ENCODE results near the gene CDK6. TPM values are rescaled to one million over a fixed set of nuclear protein-coding genes. Genes with fewer than 3 reads are reported as not detected.

The CDK6 gene
- total and polyA plus RNA-seq, 5 experiments from 2014 or later = 10.1 to 29.4 (median 12.9) TPM

DNA sequence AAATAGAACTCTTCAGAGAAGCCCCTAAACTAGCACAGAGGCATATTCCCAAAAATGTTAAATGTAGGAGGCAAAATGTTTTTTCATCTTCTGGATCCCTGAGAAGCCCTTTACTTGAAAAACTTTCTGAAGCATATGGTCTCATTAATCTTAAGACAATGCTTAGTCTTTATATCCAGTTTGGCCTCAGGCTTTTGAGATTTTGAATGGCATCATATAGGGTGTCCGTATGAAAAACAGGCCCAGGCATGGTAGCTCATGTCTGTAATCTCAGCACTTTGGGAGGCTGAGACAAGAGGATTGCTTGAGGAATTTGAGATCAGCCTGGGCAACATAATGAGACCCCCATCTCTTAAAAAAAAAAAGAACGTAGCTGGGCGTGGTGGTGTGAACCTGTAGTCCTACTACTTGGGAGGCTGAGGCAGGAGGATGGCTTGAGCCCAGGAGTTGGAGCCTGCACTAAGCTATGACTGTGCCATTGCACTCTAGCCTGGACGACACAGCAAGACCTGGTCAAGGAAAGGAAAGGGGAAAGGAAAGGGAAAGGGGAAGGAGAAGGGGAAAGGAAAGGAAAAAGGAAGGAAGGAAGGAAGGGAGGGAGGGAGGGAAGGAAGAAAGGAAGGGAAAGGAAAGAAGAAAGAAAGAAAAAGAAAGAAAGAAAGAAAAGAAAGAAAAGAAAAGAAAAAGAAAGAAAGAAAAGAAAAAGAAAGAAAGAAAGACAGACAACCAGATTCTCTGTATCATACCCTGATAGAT, 119.4 kb downstream of the CDK6 start:
- H3K36me3 Mint-ChIP-seq = peaks cover 0 to 7% (median 0%) of the 10 kb centered on the region in 3 donors

GRCh38 chr7:92715963-92716362, 120.4 kb downstream of the CDK6 start:
- Mint-ChIP-seq H3K27ac (peak overlapping the region in 2 of 10 donors; percentile 28 to 33), H3K4me1 (peaks cover 17 to 38% (median 28%) of the 10 kb centered on the region in 4 donors), H3K4me3 (no peak overlapping the region), H3K9me3 (no peaks in the 10 kb centered on the region), H3K36me3 (peaks cover 0 to 9% (median 0%) of the 10 kb centered on the region in 3 donors), H3K27me3 (no peaks in the 10 kb centered on the region)
- POLR2A ChIA-PET = no interaction called here
- DNase-seq = no peak
- no peak for ATAC-seq

More for the DNA sequence above, 119.4 kb downstream of the CDK6 start:
- POLR2A ChIA-PET = no interaction called here
- no peak for ATAC-seq
- peak overlapping the region; percentile 77 to 96 (median 93) for H3K4me3 Mint-ChIP-seq
- H3K9me3 Mint-ChIP-seq = no peaks in the 10 kb centered on the region
- peak overlapping the region in 8 of 10 donors; percentile 47 to 98 (median 96) for H3K27ac Mint-ChIP-seq
- peaks cover 17 to 40% (median 28%) of the 10 kb centered on the region in 4 donors for H3K4me1 Mint-ChIP-seq
- no peak for DNase-seq
- H3K27me3 Mint-ChIP-seq = no peaks in the 10 kb centered on the region

DNA sequence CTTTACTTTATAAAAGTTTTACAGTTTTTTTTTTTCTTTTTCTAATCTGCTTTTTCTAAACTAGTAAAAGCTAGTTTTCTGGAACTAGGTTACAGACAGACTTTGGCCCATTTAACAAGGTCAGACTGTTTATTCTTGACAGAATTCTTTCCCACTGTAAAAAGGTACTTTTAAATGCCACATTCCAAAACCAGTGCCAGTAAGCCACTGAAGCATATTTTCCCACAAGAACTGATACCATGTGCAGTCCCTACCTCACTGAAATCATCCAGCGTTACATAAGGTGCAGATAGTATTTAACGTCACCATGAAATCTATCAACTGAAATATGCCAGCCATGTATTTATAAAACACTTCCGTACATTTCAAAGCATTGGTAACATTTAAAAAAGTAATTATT, 121.6 kb downstream of the CDK6 start:
- Mint-ChIP-seq H3K4me1 (peaks cover 17 to 33% (median 24%) of the 10 kb centered on the region in 4 donors), H3K4me3 (no peak overlapping the region), H3K27ac (no peak overlapping the region), H3K36me3 (peaks cover 0 to 13% (median 4%) of the 10 kb centered on the region in 3 donors), H3K9me3 (no peaks in the 10 kb centered on the region), H3K27me3 (peaks cover 0 to 1% (median 0%) of the 10 kb centered on the region in 5 donors)
- DNase-seq = no peak
- no peak for ATAC-seq
- POLR2A ChIA-PET = no interaction called here

DNA sequence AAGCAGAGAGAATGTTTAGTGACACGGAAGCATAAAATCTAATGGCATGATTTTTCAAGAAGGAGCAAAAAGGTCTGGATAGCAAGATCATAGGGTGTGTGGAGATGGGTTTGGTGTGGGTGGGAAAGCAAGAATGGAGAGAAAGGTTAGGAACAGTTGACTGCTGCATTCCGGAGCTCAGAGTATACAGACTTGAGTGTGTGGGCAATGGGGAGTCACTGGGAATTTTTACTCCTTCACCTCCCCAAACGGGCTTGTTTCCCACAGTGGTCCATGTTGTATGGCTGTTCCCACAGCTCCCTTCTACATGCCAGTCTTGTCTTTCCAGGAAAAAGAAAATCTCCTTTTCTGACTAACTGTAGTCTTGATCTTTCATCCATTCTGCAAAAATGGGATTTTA, 122.1 kb downstream of the CDK6 start:
- DNase-seq (no peak), ATAC-seq (no peak)
- Mint-ChIP-seq H3K4me3 (no peak overlapping the region), H3K27me3 (peaks cover 0 to 1% (median 0%) of the 10 kb centered on the region in 5 donors), H3K4me1 (peaks cover 16 to 29% (median 20%) of the 10 kb centered on the region in 4 donors), H3K27ac (peak overlapping the region in 4 of 10 donors; percentile 16 to 64 (median 38)), H3K36me3 (peaks cover 0 to 13% (median 4%) of the 10 kb centered on the region in 3 donors), H3K9me3 (no peaks in the 10 kb centered on the region)
- POLR2A ChIA-PET = no interaction called here

- POLR2A ChIA-PET = no interaction called here
- no peak overlapping the region for H3K4me3 Mint-ChIP-seq
- H3K9me3 Mint-ChIP-seq = no peaks in the 10 kb centered on the region
- peak overlapping the region in 1 of 10 donors; percentile 5 for H3K27ac Mint-ChIP-seq
- peaks cover 0 to 1% (median 0%) of the 10 kb centered on the region in 5 donors for H3K27me3 Mint-ChIP-seq
- H3K36me3 Mint-ChIP-seq = peaks cover 0 to 21% (median 7%) of the 10 kb centered on the region in 3 donors
- no peak for ATAC-seq
- peaks cover 0 to 8% (median 4%) of the 10 kb centered on the region in 4 donors for H3K4me1 Mint-ChIP-seq
- DNase-seq = no peak
Measured at GRCh38 chr7:92709912-92710311, 126.5 kb downstream of the CDK6 start.

- peaks cover 0 to 1% (median 0%) of the 10 kb centered on the region in 5 donors for H3K27me3 Mint-ChIP-seq
- POLR2A ChIA-PET = no interaction called here
- peaks cover 0 to 19% (median 7%) of the 10 kb centered on the region in 3 donors for H3K36me3 Mint-ChIP-seq
- H3K4me3 Mint-ChIP-seq = no peak overlapping the region
- peak overlapping the region in 2 of 10 donors; percentile 18 to 43 for H3K27ac Mint-ChIP-seq
- peaks cover 0 to 8% (median 3%) of the 10 kb centered on the region in 4 donors for H3K4me1 Mint-ChIP-seq
- no peaks in the 10 kb centered on the region for H3K9me3 Mint-ChIP-seq
- DNase-seq = no peak
- ATAC-seq = no peak
Measured at GRCh38 chr7:92709150-92709549, 127.2 kb downstream of the CDK6 start.

DNA sequence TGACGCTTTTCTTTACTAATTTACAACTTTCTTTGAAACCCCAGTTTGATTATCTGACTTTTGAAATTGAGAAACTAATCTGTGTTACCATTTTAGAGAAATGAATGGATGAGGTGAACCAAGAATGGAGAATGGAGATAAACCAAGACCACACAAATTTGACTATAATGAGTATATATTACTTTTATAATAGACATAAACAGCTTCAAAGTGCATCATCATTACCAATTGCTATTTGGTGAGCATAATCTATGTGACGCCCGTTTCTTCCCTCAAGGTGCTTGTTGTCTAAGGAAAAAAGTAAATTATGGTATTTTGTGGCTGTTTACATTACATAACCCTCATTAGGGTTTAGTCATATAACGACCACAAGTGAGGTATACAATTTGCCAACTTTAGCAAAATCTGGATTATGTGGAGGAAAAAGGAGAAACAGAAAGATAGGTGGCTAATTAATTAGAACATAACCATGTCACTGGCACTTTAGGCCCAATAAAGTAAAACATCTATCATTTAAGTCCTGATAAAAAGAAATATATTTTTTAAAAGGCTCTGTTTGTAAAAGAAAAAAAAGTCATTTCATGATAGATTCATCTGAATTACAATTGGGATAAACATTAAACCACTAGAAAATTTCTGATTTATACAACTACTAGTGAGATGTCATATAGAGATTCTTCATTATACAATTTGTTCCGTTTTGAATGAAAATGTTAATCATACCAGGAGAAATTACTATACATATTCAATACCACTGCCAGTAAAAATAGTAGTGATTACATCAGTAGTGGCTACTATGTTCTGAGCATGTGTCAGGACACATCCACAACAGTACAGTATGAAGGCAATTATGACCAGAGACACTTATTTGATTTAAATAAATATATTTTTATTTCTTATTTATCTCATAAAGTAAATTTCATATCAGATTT, 128.0 kb downstream of the CDK6 start:
- Mint-ChIP-seq H3K4me1 (peaks cover 0 to 8% (median 0%) of the 10 kb centered on the region in 4 donors), H3K27me3 (peaks cover 0 to 1% (median 0%) of the 10 kb centered on the region in 5 donors), H3K27ac (no peak overlapping the region), H3K9me3 (no peaks in the 10 kb centered on the region), H3K36me3 (peaks cover 0 to 16% (median 7%) of the 10 kb centered on the region in 3 donors), H3K4me3 (no peak overlapping the region)
- no peak for ATAC-seq
- POLR2A ChIA-PET = no interaction called here
- no peak for DNase-seq

DNA sequence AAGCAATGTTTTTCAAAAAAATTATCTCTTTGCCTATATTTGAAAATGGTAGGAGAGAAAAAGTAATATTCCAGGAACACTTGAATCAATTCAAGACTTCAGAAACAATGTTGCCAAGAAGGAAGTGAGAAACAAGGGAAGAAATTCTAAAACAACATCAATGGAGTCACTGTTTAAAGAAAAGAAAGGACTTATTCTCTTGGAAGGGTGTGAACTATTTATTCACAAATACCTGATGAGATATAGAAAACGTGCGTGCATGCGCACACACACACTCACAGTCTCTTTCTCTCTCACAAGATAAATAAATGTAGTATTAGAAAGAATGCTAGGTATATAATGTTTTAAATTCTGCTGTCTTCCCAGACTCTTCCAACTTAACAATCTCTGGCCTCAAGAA, 128.9 kb downstream of the CDK6 start:
- no peak for ATAC-seq
- no peaks in the 10 kb centered on the region for H3K9me3 Mint-ChIP-seq
- H3K4me1 Mint-ChIP-seq = peaks cover 0 to 8% (median 0%) of the 10 kb centered on the region in 4 donors
- H3K36me3 Mint-ChIP-seq = peaks cover 0 to 16% (median 7%) of the 10 kb centered on the region in 3 donors
- H3K27ac Mint-ChIP-seq = no peak overlapping the region
- POLR2A ChIA-PET = no interaction called here
- no peak for DNase-seq
- H3K4me3 Mint-ChIP-seq = no peak overlapping the region
- peaks cover 0 to 1% (median 0%) of the 10 kb centered on the region in 5 donors for H3K27me3 Mint-ChIP-seq

GRCh38 chr7:92706563-92706962, 129.8 kb downstream of the CDK6 start:
- H3K4me1 Mint-ChIP-seq = peaks cover 0 to 8% (median 0%) of the 10 kb centered on the region in 4 donors
- H3K27me3 Mint-ChIP-seq = peaks cover 0 to 1% (median 0%) of the 10 kb centered on the region in 5 donors
- H3K9me3 Mint-ChIP-seq = no peaks in the 10 kb centered on the region
- DNase-seq (no peak), ATAC-seq (no peak)
- H3K36me3 Mint-ChIP-seq = peaks cover 0 to 14% (median 7%) of the 10 kb centered on the region in 3 donors
- POLR2A ChIA-PET = no interaction called here
- no peak overlapping the region for H3K27ac Mint-ChIP-seq
- H3K4me3 Mint-ChIP-seq = no peak overlapping the region

GRCh38 chr7:92705831-92706230, 130.5 kb downstream of the CDK6 start:
- POLR2A ChIA-PET = no interaction called here
- DNase-seq = no peak
- Mint-ChIP-seq H3K4me3 (no peak overlapping the region), H3K9me3 (no peaks in the 10 kb centered on the region), H3K4me1 (peaks cover 0 to 10% (median under 1%) of the 10 kb centered on the region in 4 donors), H3K36me3 (peaks cover 0 to 14% (median 7%) of the 10 kb centered on the region in 3 donors), H3K27me3 (peaks cover 0 to 1% (median 0%) of the 10 kb centered on the region in 5 donors), H3K27ac (no peak overlapping the region)
- no peak for ATAC-seq

GRCh38 chr7:92704858-92705257, 131.5 kb downstream of the CDK6 start:
- H3K4me1 Mint-ChIP-seq = peaks cover 2 to 14% (median 7%) of the 10 kb centered on the region in 4 donors

GRCh38 chr7:92702535-92702934, 133.8 kb downstream of the CDK6 start:
- Mint-ChIP-seq H3K4me1 (peaks cover 2 to 14% (median 6%) of the 10 kb centered on the region in 4 donors), H3K4me3 (no peak overlapping the region), H3K27me3 (no peaks in the 10 kb centered on the region), H3K27ac (peak overlapping the region in 1 of 10 donors; percentile 33), H3K9me3 (no peaks in the 10 kb centered on the region), H3K36me3 (peaks cover 0 to 7% (median 3%) of the 10 kb centered on the region in 3 donors)
- POLR2A ChIA-PET = no interaction called here
- DNase-seq (no peak), ATAC-seq (no peak)

More at GRCh38 chr7:92704858-92705257, 131.5 kb downstream of the CDK6 start:
- peaks cover 0 to 10% (median 3%) of the 10 kb centered on the region in 3 donors for H3K36me3 Mint-ChIP-seq
- H3K27me3 Mint-ChIP-seq = no peaks in the 10 kb centered on the region
- POLR2A ChIA-PET = no interaction called here
- DNase-seq (no peak), ATAC-seq (no peak)
- no peak overlapping the region for H3K4me3 Mint-ChIP-seq
- no peak overlapping the region for H3K27ac Mint-ChIP-seq
- H3K9me3 Mint-ChIP-seq = no peaks in the 10 kb centered on the region

All from naive thymus-derived CD8-positive, alpha-beta T cell (primary cell).